Measurements from ENCODE around the gene ACER1.
"Not testable (repeated sequence)": the region's sequence is repeated elsewhere in the genome, so short reads cannot be mapped to it uniquely, and the experiment has no call there.

ACER1 gene

DNA sequence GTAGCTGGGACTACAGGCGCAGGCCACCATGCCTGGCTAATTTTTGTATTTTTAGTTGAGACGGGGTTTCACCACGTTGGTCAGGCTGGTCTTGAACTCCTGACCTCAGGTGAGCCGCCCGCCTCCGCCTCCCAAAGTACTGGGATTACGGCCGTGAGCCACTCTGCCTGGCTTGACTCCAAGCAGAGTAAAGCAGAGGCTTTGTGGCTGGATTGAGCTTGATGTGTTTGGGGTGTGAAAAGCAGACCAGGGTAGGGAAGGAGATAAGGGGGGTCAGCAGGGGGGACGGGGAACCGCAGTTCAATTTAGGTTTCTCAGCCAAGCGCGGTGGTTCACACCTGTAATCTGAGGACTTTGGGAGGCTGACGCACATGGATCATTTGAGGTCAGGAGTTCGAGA, 23.8 kb upstream of the ACER1 start:
- no peak for DNase-seq (ENCODE audit: low read depth in 2 of 2)

DNA sequence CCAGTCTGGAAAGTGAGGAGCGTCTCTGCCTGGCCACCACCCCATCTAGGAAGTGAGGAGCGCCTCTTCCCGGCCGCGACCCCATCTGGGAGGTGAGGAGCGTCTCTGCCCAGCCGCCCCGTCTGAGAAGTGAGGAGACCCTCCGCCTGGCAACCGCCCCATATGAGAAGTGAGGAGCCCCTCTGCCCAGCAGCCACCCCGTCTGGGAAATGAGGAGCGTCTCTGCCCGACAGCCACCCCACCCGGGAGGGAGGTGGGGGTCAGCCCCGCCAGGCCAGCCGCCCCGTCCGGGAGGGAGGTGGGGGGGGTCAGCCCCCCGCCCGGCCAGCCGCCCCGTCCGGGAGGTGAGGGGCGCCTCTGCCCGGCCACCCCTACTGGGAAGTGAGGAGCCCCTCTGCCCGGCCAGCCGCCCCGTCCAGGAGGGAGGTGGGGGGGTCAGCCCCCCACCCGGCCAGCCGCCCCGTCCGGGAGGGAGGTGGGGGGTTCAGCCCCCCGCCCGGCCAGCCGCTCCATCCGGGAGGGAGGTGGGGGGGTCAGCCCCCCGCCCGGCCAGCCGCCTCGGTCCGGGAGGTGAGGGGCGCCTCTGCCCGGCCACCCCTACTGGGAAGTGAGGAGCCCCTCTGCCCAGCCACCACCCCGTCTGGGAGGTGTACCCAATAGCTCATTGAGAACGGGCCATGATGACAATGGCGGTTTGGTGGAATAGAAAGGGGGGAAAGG, 22.1 kb upstream of the ACER1 start:
- not testable (repeated sequence) for DNase-seq (ENCODE audit: low read depth in 2 of 2)

DNA sequence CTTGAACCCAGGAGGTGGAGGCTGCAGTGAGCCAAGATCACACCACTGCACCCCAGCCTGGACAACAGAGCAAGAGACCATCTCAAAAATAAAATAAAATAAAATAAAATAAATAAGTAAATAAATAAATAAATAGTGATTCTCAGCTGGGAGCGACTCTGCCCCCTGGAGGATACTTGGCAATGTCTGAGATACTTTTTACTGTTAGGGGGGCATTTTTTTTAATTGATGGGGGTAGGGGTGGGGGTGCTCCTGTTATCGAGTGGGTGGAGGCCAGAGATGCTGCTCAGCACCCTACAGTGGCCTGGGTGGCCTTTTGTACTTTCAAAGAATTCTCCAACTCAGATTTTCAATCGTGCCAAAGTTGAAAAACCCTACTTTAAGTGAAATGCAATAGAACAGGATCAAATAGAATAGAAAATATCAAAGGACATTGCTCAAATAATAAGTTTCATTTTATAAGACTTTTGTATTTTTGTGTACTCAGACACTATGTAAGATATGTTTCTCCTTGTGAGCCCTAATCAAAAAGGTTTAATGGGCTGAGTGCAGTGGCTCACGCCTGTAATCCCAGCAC, 20.8 kb upstream of the ACER1 start:
- no peak for DNase-seq (ENCODE audit: low read depth in 2 of 2)

DNA sequence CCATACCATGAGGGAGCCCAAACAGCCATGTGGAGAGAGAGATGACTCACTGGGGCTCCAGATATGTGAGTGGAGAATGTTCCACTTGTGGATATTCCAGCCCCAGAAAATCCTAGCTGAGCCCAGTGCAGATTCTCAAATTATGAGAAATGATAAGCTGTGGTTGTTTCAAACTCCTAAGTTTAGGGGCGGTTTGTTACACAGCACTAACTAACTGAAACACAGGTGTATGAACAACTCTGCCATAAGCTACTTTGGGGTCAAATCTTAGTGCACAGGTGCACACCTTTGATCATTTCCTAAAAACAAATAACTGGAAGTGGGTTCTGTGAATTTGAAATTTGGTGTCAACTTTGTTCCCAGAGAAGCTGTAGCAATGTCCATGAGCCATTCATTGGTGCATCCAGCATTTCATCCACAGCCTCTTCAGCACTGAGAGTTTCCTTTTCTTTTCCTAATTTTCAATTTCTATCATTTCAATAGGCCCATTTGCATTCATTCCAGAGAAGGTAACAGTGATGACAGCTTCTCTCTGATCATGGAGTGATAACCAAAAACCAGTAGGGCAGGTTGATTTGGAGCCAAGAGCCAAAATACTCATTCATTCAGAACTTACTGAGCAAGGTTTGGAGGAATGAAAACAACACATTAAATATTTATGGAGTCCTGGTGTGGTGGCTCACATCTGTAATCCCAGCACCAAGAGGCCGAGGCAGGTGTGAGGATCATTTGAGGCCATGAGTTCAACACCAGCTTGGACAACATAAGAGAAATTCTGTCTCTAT, 19.2 kb upstream of the ACER1 start:
- no peak for DNase-seq (ENCODE audit: low read depth in 2 of 2)

DNA sequence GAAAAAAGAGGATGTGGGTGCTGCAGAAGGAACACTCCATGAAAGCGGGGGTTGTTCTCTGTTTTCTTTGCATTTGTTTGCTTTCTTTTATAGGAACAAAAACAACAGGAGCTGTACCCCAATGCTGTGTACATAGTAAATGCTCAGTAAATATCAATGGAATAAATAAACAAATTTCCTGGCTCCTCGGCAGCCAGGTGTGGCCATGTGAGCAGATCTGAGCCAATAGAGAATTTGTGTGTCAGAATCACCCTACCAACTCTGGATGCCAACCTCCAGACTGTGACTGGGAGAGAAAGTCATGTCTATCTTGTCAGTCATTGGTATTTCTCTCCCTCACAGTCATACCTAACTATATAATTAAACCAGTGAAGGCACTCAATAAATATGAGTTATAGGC, 17.3 kb upstream of the ACER1 start:
- DNase-seq (ENCODE audit: low read depth in 2 of 2): no peak

DNA sequence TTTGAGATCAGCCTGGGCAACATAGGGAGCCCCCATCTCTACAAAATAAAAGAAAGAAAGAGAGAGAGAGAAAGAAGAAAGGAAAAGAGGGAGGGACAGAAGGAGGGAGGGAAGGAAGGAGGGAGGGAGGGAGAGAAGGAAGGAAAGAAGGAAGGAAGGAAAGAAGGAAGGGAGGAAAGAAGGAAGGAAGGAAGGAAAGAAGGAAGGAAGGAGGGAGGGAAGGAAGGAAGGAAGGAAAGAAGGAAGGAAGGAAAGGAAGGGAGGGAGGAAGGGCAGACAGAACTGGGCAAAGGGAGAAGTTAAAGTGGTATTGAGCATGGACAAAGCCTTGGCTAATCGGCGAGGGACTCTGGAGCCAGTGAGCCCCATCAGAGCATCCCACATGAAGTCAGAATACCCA, 15.9 kb upstream of the ACER1 start:
- not testable (repeated sequence) for DNase-seq (ENCODE audit: low read depth in 2 of 2)

DNA sequence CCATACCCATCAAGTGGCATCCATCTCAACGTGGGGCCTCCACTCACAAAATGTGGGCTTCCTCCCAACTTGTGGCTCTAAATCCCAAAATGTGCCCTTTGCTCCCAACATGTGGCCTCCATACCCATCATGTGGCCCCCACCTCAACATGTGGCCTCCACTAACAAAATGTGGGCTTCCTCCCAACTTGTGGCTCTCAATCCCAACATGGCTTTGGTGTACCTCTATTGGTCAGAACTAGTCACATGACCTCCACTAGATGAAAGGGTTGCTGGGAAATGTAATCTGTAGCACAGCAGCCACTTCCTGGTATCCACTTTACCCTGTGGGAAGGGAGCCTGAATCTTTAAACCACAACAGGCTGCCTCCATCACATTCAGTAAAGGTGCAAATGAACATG, 10.1 kb upstream of the ACER1 start:
- DNase-seq (ENCODE audit: low read depth in 2 of 2): no peak

DNA sequence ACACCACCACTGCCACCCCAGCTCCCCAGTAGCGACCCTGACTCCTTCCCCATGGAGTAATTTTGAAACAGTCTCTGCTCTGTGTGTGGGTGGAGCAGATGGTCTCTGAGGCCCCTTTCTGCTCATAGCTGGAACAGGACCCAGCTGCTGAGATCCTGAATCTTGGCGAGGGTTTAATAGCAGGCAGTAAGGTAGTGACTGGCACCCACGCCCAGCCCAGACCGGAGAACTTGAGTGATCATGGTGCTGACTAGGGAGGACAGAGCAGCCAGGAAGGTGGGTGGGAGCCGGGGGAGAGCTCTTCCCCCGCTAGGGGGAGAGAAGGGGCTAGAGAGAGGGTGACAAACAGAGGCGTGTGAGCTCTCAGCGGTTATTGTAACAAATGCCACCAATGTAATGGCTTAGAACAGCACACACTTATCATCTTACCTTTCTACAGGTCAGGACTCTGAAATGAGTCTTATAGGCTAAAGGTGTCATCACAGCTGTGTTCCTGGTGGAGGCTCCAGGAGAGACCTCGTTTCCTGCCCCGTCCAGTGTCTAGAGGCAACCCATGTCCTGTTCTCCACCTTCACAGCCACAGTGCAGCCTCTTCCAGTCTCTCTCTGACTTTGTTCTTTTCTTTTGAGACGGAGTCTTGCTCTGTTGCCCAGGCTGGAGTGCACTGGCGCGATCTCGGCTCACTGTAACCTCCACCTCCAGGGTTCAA, 7.2 kb upstream of the ACER1 start:
- no peak for DNase-seq (ENCODE audit: low read depth in 2 of 2)

DNA sequence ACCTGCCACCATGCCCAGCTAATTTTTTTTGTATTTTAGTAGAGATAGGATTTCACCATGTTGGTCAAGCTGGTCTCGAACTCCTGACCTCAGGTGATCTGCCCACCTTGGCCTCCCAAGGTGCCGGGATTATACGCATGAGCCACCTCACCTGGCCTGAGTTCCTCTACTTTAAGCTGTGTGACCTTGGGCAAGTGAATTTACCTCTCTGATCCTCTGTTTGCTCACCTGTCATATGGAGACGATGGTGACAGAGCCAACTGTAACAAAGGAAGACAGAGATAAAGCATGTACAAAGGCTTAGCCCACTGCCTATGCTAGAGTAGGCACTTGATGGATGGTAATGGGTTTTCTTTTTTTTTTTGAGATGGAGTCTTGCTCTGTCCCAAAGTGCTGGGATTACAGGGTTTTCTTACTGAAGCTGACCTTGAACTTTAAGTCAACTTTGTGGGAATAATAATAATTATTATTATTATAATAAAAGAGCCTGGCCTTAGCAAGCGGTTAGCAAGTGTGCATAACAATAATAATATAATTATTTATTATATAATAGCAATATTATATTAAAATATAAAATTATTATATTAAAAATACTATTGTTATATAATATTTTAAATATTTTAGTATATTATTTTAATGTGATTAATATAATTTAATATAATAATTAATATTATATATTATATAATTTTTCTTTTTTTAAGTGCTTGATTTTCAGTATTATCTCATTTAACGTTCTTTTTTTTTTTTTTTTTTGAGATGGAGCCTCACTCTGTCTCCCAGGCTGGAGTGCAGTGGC, 1.3 kb upstream of the ACER1 start:
- no peak for DNase-seq (ENCODE audit: low read depth in 2 of 2)

DNA sequence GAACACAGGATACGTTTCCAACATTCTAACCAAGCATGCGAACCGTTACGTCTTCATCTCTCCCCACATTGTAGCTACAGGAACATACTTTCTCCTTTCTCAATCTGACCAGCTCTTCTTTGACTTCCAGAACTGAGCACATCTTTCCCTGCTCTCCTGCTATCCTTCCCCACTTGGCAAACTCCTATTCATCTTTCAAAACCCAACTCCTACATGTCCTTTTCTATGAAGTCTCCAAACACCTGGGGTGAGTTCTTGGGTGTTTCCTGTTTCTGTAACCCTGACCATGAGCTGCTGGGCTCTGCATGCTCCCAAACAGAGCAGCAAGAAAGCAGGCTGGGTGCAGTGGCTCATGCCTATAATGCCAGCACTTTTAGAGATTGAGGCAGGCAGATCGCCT, 6.6 kb downstream of the ACER1 start:
- DNase-seq (ENCODE audit: low read depth in 2 of 2): no peak

DNA sequence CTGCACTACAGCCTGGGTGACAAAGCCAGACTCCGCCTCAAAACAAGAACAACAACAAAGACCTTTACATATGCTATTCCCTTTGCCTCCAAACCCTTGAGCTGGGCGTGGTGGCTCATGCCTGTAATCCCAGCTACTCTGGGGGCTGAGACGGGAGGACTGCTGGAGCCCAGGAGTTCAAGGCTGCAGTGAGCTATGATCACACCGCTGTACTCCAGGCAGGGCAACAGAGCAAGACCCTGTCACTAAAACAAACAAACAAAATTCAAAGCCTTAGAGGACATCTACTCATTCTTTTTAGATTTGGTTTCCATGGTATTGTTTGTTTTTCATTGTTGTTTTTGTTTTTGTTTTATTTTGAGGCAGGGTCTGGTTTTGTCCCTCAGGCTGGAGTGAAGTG, 7.8 kb downstream of the ACER1 start:
- no peak for DNase-seq (ENCODE audit: low read depth in 2 of 2)

DNA sequence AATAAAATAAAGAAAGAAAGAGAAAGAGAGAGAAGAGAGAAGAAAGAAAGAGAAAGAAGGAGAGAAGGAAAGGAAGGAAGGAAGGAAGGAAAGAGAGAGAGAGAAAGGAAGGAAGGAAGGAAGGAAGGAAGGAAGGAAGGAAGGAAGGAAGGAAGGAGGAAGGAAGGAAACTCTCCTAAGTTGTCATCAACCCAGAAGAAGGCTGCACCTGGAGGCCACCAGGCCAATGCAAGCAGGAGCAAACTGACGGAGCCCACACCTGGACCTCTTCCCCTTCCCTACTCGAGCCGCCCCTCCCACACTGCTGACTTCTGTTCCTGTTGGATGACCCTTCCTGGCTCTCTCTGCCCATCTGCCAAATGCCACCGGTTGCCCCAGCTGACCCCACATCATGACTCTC, 8.7 kb downstream of the ACER1 start:
- DNase-seq (ENCODE audit: low read depth in 2 of 2): no peak

DNA sequence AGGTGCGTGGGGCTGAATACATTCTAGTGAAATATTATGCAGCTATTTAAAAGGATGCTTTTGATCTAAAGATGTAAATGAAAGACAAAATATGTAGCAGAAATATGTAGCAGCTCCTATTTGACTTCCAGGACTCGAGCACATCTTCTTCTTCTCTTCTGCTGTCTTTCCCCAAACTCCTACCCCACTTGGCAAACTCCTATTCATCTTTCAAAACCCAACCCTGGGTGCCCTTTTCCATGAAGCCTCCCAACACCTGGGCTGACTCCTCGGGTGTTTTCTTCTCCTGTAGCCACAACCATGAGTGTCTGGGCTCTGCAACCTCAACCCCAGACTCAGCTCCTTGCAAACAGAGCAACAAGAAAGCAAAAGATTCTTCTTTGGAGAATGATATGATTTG, 11.1 kb downstream of the ACER1 start:
- DNase-seq (ENCODE audit: low read depth in 2 of 2): no peak

DNA sequence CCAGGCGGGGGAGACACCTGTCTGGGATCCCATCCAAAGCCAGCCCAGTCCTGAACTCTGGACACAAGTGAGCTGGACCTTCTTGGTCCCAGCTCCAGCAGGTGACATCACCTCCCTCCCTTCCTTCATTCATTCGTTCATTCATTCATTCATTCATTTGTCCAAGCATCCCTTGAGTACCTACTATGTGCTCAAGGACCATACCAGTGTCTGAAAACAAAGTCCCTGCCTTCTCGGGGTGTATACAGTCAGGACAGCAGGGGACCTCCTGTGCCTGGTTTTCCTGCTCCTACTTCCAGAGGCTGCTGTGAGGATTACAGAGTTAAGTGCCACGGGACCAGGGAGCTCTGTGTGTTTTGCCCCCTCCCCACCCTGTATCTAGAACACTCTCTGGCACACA, 14.0 kb downstream of the ACER1 start:
- no peak for DNase-seq (ENCODE audit: low read depth in 2 of 2)

DNA sequence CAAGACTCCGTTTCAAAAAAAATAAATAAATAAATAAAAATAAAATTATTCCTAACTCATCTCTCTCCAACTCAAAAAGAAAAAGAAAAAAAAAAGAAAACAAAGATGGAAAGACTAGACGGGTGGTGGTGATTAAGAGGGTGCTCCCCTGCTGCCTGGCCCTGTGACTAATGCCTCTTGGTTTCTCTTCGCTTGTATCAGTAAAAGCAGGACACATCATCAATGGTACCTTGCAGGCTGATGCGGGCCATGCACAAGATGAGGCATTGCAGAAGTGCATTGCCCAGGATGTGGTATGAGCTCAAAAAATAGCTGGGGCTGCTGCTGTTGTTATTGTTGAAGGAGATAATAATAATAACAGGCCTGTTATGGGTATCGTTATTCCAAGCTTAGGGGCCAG, 14.6 kb downstream of the ACER1 start:
- DNase-seq (ENCODE audit: low read depth in 2 of 2): peak in 1 of 2 donors; percentile 8

DNA sequence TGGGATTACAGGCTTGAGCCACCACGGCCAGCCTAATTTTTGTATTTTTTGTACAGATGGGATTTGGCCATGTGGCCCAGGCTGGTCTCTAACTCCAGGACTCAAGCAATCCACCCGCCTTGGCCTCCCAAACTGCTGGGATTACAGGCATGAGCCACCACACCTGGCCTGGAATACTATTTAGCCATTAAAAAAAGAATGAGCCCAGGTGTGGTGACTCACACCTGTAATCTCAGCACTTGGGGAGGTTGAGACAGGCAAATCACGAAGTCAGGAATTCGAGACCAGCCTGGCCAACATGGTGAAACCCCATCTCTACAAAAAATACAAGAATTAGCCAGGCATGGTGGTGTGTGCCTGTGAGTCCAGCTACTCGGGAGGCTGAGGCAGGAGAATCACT, 17.8 kb downstream of the ACER1 start:
- DNase-seq (ENCODE audit: low read depth in 2 of 2): not testable (repeated sequence)

DNA sequence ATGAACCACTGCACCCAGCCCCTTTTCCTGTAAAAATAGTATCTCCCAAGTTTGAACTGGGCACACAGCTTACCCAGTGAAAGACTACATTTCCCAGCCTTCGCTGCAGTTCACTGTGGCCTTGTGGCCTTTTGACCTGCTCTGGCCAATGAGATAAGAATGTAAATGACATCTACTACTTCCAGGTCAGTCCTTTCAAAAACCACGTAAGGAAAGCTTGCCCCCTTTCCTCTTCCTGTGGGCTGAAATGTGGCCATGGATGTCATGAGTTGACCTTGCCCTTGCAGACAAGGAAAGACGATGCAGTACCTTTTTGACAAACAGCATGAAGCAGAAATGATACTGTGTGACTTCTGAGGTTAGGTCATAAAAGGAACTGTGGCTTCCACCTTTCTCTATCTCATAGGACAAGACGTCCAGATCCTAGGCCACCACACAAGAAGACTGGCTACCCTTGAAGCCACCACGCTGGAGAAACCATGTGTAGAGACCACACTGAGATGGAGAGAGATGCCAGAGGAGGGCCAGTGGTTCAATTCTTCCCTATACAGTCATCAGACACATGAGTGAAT, 19.9 kb downstream of the ACER1 start:
- DNase-seq (ENCODE audit: low read depth in 2 of 2): no peak

DNA sequence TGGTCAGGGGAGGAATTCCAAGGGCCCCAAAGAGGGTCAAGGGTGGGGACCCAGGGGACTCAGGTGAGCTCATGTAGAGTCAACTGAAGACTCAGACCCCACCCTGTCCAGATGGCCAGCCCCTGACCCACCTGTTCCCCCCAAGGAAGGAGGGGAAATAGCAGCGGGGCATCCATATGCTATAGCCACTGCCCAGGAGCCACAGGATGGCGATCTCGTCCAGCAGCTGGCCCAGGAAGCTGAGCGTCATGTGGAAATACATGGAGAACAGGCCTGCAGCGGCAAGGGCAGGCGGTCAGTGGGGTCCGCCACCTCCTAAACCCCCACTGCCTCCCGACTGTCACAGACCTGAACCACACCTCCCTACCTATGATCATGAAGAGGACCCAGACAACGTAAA, 21.4 kb downstream of the ACER1 start:
- DNase-seq (ENCODE audit: low read depth in 2 of 2): no peak

DNA sequence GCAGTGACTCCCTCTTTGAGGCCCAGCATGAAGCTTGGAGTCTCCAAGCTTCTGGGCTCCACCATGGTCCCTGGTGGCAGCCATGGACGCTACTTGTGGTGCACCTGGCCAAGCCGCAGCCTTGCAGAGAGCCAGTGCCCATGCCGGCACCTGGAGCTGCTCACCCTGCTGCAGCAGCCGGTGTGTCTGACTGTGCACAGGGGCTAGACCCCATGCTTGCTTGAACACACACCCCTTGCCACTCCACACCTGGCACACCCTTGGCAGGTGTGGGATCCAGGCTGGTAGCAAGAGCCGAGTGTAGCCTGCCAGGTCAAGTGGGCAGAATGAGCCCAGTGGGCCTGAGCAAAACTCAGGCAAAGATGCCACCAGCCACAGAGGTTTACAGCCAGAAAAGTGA, 35.0 kb downstream of the ACER1 start:
- no peak for DNase-seq (ENCODE audit: low read depth in 2 of 2)

DNA sequence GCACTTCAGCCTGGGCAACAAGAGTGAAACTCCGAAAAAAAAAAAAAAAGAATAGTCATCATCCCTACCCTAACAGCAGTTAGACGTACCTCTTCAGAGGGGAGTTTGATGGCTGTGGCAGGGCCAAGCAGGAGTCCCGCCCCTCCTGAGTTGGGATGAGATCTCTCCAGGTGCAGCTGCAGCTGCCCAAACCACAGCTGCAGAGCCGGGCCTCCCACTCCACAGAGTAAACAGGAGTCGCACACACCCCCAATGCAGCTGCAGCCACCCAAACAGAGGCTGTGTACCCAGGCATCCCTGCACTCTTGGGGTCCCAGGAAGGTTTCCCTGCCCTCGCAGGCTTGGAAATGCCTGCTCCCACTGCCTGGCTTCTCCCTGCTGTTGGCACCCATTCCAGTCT, 36.2 kb downstream of the ACER1 start:
- no peak for DNase-seq (ENCODE audit: low read depth in 2 of 2)

DNA sequence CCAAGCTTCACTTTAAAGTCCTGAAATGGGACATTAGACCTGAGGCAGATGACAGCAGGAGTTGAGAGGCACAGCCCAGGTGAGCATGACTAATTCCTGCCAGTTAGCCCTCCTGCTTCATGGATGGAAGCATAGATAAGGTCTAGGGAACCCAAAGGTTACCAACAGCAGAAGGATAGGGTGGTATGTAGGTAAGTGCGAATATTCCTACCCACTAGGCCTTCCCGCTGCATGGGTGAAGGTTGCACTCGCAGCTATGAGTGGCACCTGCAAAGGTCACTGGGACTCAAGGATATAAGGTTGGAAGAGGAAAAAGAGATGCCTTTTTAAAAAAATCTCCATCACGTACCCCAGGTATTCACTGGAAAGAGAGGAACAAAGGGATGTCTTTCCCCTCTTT, 41.4 kb downstream of the ACER1 start:
- no peak for DNase-seq (ENCODE audit: low read depth in 2 of 2)

Data from stimulated activated CD4-positive, alpha-beta T cell treated with anti-CD3 and anti-CD28 coated beads, Interleukin-4, amount 100 ng/mL, for 48 hours (primary cell).